ENCODE results near the gene TMEM267. TPM values are rescaled to one million over a fixed set of nuclear protein-coding genes. Genes with fewer than 3 reads are reported as not detected.
"Not testable (repeated sequence)": the region's sequence is repeated elsewhere in the genome, so short reads cannot be mapped to it uniquely, and the experiment has no call there.

TMEM267 gene
- total RNA-seq, 1 experiment from 2014 or later: 17.5 TPM

- TF ChIP-seq ZNF274 (IDR thresholded peaks at IDR 0.05; ENCODE audit: low read depth, low read length) (no peak), JUND (IDR thresholded peaks at IDR 0.05) (no peak), EGR1 (IDR thresholded peaks at IDR 0.05; ENCODE audit: low read depth) (no peak), POLR2AphosphoS5 (IDR thresholded peaks at IDR 0.05; ENCODE audit: low read depth, low read length) (no peak)
- ChIA-PET RAD21 (ENCODE audit: low non-redundant PET in 1 of 2, low total read pairs in 2 of 2, uncharacterized antibody in 2 of 2, unreplicated experiment in 2 of 2) (no interaction called here), POLR2A (interaction anchor here (1.0 to 1.1 kb wide), 4 partner anchors 9 to 30 kb away, joined by 3 to 10 read pairs (median 6); partner anchors contain the start of gene TMEM267), CTCF (interaction anchor here (1.2 kb wide), 1 partner anchor 30 kb away, joined by 5 read pairs; the partner anchor contains the start of gene TMEM267)
- Histone ChIP-seq H3K9ac (ENCODE audit: low read length) (peak overlapping the region; percentile 86), H3K36me3 (ENCODE audit: control insufficient read depth in 1 of 2, insufficient read depth in 2 of 2, low read length in 2 of 2) (no peaks in the 10 kb centered on the region), H3K27me3 (ENCODE audit: insufficient read depth, low read length) (no peaks in the 10 kb centered on the region), H3K27ac (ENCODE audit: low read depth, low read length) (peak overlapping the region; percentile 70), H2AFZ (ENCODE audit: low read depth, low read length, poor library complexity, severe bottlenecking) (peak overlapping the region; percentile 79), H3K79me2 (ENCODE audit: insufficient read depth, low read length) (peaks cover 16% of the 10 kb centered on the region), H3K9me3 (ENCODE audit: control insufficient read depth in 1 of 2, insufficient read depth in 1 of 2, low read depth in 1 of 2, low read length in 2 of 2) (no peaks in the 10 kb centered on the region), H3K9me2 (ENCODE audit: insufficient read depth) (no peaks in the 10 kb centered on the region), H3K4me2 (ENCODE audit: low read length) (peak overlapping the region; percentile 76), H4K20me1 (ENCODE audit: insufficient read depth) (no peaks in the 10 kb centered on the region), H3K4me3 (replicated peaks in 1 of 2; ENCODE audit: low read depth in 1 of 2, low read length in 2 of 2) (peak overlapping the region; percentile 80 to 85), H3K4me1 (ENCODE audit: control insufficient read depth in 1 of 2, insufficient read depth in 2 of 2, low read length in 2 of 2) (peaks cover 5 to 18% of the 10 kb centered on the region in 2 experiments; a peak in 2 of 4 replicates)
- intact Hi-C loops (cut with micrococcal nuclease): no loop called here
- DNase-seq (ENCODE audit: low read depth, low spot score) (no peak), ATAC-seq (peak; percentile 55)
- BruUV-seq (replicated peaks): TSS peak; percentile 88
Measured at GRCh38 chr5:43514471-43514815, 30.8 kb upstream of the TMEM267 start.

GRCh38 chr5:43514025-43514424 is 30.4 kb upstream of the TMEM267 start:
- intact Hi-C loops (cut with micrococcal nuclease): no loop called here
- no peak for ATAC-seq
- Histone ChIP-seq H3K9me3 (ENCODE audit: control insufficient read depth in 1 of 2, insufficient read depth in 1 of 2, low read depth in 1 of 2, low read length in 2 of 2) (no peaks in the 10 kb centered on the region), H3K27ac (ENCODE audit: low read depth, low read length) (peak overlapping the region; percentile 70; the same call in 1 of the 2 replicates), H3K4me2 (ENCODE audit: low read length) (peak overlapping the region; percentile 76), H3K4me3 (replicated peaks in 1 of 2; ENCODE audit: low read depth in 1 of 2, low read length in 2 of 2) (peak overlapping the region; percentile 80 to 85), H4K20me1 (ENCODE audit: insufficient read depth) (no peaks in the 10 kb centered on the region), H3K4me1 (ENCODE audit: control insufficient read depth in 1 of 2, insufficient read depth in 2 of 2, low read length in 2 of 2) (peaks cover 5 to 18% of the 10 kb centered on the region in 2 experiments; a peak in 2 of 4 replicates), H3K9me2 (ENCODE audit: insufficient read depth) (no peaks in the 10 kb centered on the region), H3K36me3 (ENCODE audit: control insufficient read depth in 1 of 2, insufficient read depth in 2 of 2, low read length in 2 of 2) (no peaks in the 10 kb centered on the region; a peak in 1 of 4 replicates), H3K9ac (ENCODE audit: low read length) (peak overlapping the region; percentile 86), H2AFZ (ENCODE audit: low read depth, low read length, poor library complexity, severe bottlenecking) (no peak overlapping the region), H3K27me3 (ENCODE audit: insufficient read depth, low read length) (no peaks in the 10 kb centered on the region), H3K79me2 (ENCODE audit: insufficient read depth, low read length) (peaks cover 16% of the 10 kb centered on the region)
- no peak for TF ChIP-seq SP1 (IDR thresholded peaks at IDR 0.05; ENCODE audit: low read depth)
- TF ChIP-seq CBX3 (IDR thresholded peaks at IDR 0.05; ENCODE audit: low read depth): no peak
- TF ChIP-seq EGR1 (IDR thresholded peaks at IDR 0.05; ENCODE audit: low read depth): no peak
- TF ChIP-seq, protein P1, sequence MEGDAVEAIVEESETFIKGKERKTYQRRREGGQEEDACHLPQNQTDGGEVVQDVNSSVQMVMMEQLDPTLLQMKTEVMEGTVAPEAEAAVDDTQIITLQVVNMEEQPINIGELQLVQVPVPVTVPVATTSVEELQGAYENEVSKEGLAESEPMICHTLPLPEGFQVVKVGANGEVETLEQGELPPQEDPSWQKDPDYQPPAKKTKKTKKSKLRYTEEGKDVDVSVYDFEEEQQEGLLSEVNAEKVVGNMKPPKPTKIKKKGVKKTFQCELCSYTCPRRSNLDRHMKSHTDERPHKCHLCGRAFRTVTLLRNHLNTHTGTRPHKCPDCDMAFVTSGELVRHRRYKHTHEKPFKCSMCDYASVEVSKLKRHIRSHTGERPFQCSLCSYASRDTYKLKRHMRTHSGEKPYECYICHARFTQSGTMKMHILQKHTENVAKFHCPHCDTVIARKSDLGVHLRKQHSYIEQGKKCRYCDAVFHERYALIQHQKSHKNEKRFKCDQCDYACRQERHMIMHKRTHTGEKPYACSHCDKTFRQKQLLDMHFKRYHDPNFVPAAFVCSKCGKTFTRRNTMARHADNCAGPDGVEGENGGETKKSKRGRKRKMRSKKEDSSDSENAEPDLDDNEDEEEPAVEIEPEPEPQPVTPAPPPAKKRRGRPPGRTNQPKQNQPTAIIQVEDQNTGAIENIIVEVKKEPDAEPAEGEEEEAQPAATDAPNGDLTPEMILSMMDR (IDR thresholded peaks at IDR 0.05 in 2 of 3, conservative IDR thresholded peaks at IDR 0.05 in 1 of 3; ENCODE audit: borderline replicate concordance in 1 of 3, insufficient read depth in 1 of 3, low read depth in 2 of 3, low read length in 2 of 3): no peak
- no peak for TF ChIP-seq ZNF274 (IDR thresholded peaks at IDR 0.05; ENCODE audit: low read depth, low read length)
- no peak for TF ChIP-seq SIN3A (IDR thresholded peaks at IDR 0.05; ENCODE audit: low read depth)
- TF ChIP-seq ZFX (IDR thresholded peaks at IDR 0.05): no peak
- TF ChIP-seq EZH2phosphoT487 (IDR thresholded peaks at IDR 0.05; ENCODE audit: borderline replicate concordance): no peak
- no peak for TF ChIP-seq RAD21 (IDR thresholded peaks at IDR 0.05; ENCODE audit: low read depth)
- TF ChIP-seq YY1 (IDR thresholded peaks at IDR 0.05; ENCODE audit: extremely low read depth, insufficient replicate concordance, low read depth, low read length): no peak
- DNase-seq (ENCODE audit: low read depth, low spot score): no peak
- ChIA-PET POLR2A (no interaction called here), CTCF (no interaction called here), RAD21 (ENCODE audit: low non-redundant PET in 1 of 2, low total read pairs in 2 of 2, uncharacterized antibody in 2 of 2, unreplicated experiment in 2 of 2) (no interaction called here)
- no TSS peak for BruUV-seq (replicated peaks)

- POLR2A ChIA-PET; H3K4me2 ChIP-seq (ENCODE audit: low read length); CTCF ChIA-PET; BruUV-seq (replicated peaks); RAD21 ChIA-PET (ENCODE audit: low non-redundant PET in 1 of 2, low total read pairs in 2 of 2, uncharacterized antibody in 2 of 2, unreplicated experiment in 2 of 2); H3K27ac ChIP-seq (ENCODE audit: low read depth, low read length); H2AFZ ChIP-seq (ENCODE audit: low read depth, low read length, poor library complexity, severe bottlenecking); H3K9me3 ChIP-seq (ENCODE audit: control insufficient read depth in 1 of 2, insufficient read depth in 1 of 2, low read depth in 1 of 2, low read length in 2 of 2); H3K4me3 ChIP-seq (replicated peaks in 1 of 2; ENCODE audit: low read depth in 1 of 2, low read length in 2 of 2); intact Hi-C loops (cut with micrococcal nuclease); ATAC-seq; H3K9ac ChIP-seq (ENCODE audit: low read length); DNase-seq (ENCODE audit: low read depth, low spot score); H3K36me3 ChIP-seq (ENCODE audit: control insufficient read depth in 1 of 2, insufficient read depth in 2 of 2, low read length in 2 of 2); H4K20me1 ChIP-seq (ENCODE audit: insufficient read depth); H3K9me2 ChIP-seq (ENCODE audit: insufficient read depth); H3K27me3 ChIP-seq (ENCODE audit: insufficient read depth, low read length): not testable (repeated sequence)
- peaks cover 16% of the 10 kb centered on the region for H3K79me2 ChIP-seq (ENCODE audit: insufficient read depth, low read length)
- peaks cover 5 to 17% of the 10 kb centered on the region in 2 experiments; a peak in 2 of 4 replicates for H3K4me1 ChIP-seq (ENCODE audit: control insufficient read depth in 1 of 2, insufficient read depth in 2 of 2, low read length in 2 of 2)
Measured at GRCh38 chr5:43511062-43511461, 27.4 kb upstream of the TMEM267 start.

Data from HCT116 (cell line).